Spleen (tissue), 11 donors: ENCODE measurements around the gene CDKN2AIPNL. TPM values are rescaled to one million over a fixed set of nuclear protein-coding genes. Genes with fewer than 3 reads are reported as not detected.

Experiments
- DNase-seq: peaks from one replicate; pipeline ENCODE4 v3.0.0-alpha.2; 2020
- H3K27ac ChIP-seq, 8 donors: fragments of 200-600 bp; sonication (generic) in 7 of 8; 1 replicate in 4 of 8; 2 replicates in 4 of 8; pipeline versions ENCODE4 v1.5.0 to v1.8.0; 2016 to 2021; ENCODE audit warnings: inconsistent platforms in 4 of 8, mild to moderate bottlenecking in 4 of 8, moderate library complexity in 1 of 8
- H3K27me3 ChIP-seq, 7 donors: fragments of 200-600 bp; sonication (generic) in 6 of 7; replicated peaks in 1 of 7; 1 replicate in 4 of 7; 2 replicates in 3 of 7; pipeline versions ENCODE4 v1.5.0 to v1.8.0; 2016 to 2021; ENCODE audit warnings: inconsistent platforms in 3 of 7, mild to moderate bottlenecking in 1 of 7
- H3K36me3 ChIP-seq, 6 donors: fragments of 200-600 bp; sonication (generic) in 5 of 6; 1 replicate in 4 of 6; 2 replicates in 2 of 6; pipeline versions ENCODE4 v1.5.0 to v1.8.0; 2016 to 2021; ENCODE audit warnings: inconsistent platforms in 2 of 6
- H3K4me1 ChIP-seq, 6 donors: fragments of 200-600 bp; sonication (generic) in 5 of 6; 1 replicate in 3 of 6; 2 replicates in 3 of 6; pipeline versions ENCODE4 v1.5.0 to v1.8.0; 2016 to 2021; ENCODE audit warnings: inconsistent platforms in 3 of 6
- H3K4me3 ChIP-seq, 8 donors: fragments of 200-600 bp; sonication (generic) in 7 of 8; 1 replicate in 4 of 8; 2 replicates in 4 of 8; pipeline versions ENCODE4 v1.5.0 to v1.8.0; 2016 to 2021; ENCODE audit warnings: inconsistent platforms in 4 of 8, mild to moderate bottlenecking in 4 of 8, moderate library complexity in 2 of 8
- H3K9me3 ChIP-seq, 8 donors: fragments of 200-600 bp; sonication (generic) in 7 of 8; 1 replicate in 4 of 8; 2 replicates in 4 of 8; pipeline versions ENCODE4 v1.5.0 to v1.8.0; 2016 to 2021; ENCODE audit warnings: inconsistent platforms in 4 of 8
- POLR2A ChIP-seq, 3 donors: fragments of 450-650 bp; IDR thresholded peaks; one replicate each; pipeline ENCODE4 v1.5.1; 2017; ENCODE audit warnings: antibody characterized with exemption in 3 of 3, mild to moderate bottlenecking in 1 of 3
- POLR2AphosphoS5 ChIP-seq, 3 donors: sonication (generic); formaldehyde crosslinking; IDR thresholded peaks; one replicate each; pipeline ENCODE4 v1.5.1; 2017; ENCODE audit warnings: antibody characterized with exemption in 3 of 3
- WGBS, 5 donors: extraction: QIAGEN DNeasy Blood & Tissue Kit in 3 of 5; methylation state at CpG; one replicate each; pipeline versions ENCODE4 v1.1.5 to v1.1.7; 2013 to 2018; 5-methylcytosine and 5-hydroxymethylcytosine counted together
- intact Hi-C: fragments of 100-400 bp; cut with DNase I; formaldehyde crosslinking; loops from one replicate; pipeline ENCODE4 v1.15.0; 2023; ENCODE audit warnings: low total_unique reads
- polyA plus RNA-seq, 3 donors: library from polyadenylated mRNA; stranded (reverse); fragments of 200-250 nt; gene quantifications; one replicate each; pipeline ENCODE4 v1.2.1, GENCODE V29; 2013
- total RNA-seq, 7 donors: library from RNA; depleted of rRNA in 3 of 7; stranded (reverse); fragments of >200 nt in 3 of 7; fragmentation: NEBNext Ultra II Directional in 4 of 7; extraction: Animal tissue kit (Norgen Biotek cat#: 25700) in 4 of 7; gene quantifications; one replicate each; pipeline versions ENCODE4 v1.1.0 to v1.2.1, GENCODE V29; 2016 to 2021
- TF ChIP-seq, protein P1 (sequence below), 11 experiments: fragments of 200-600 bp in 7 of 11; fragments of 450-650 bp in 4 of 11; sonication (generic) in 4 of 11; IDR thresholded peaks in 8 of 11; conservative IDR thresholded peaks in 3 of 11; 1 replicate in 7 of 11; 2 replicates in 4 of 11; pipeline versions ENCODE4 v1.4.0 to v1.8.0; 2016 to 2021; ENCODE audit warnings: antibody characterized with exemption in 11 of 11, inconsistent platforms in 4 of 11, mild to moderate bottlenecking in 1 of 11
- donor health status: healthy with polysubstance abuse.
- donor health status: DM: no; HTN: no; CAD: no; lungs with moderate emphysema.
- donor health status: DM: no; HTN: no; CAD: no.
- donor health status: Bipolar disorder and iron deficiency.
- donor health status: healthy.
- donor health status: DM: no; HTN: no; CAD: no.
- donor health status: DM: yes; HTN: yes; CAD: no.

Gene CDKN2AIPNL
- total and polyA plus RNA-seq, 10 donors: 13.1 to 42.7 (median 16.3) TPM

DNA sequence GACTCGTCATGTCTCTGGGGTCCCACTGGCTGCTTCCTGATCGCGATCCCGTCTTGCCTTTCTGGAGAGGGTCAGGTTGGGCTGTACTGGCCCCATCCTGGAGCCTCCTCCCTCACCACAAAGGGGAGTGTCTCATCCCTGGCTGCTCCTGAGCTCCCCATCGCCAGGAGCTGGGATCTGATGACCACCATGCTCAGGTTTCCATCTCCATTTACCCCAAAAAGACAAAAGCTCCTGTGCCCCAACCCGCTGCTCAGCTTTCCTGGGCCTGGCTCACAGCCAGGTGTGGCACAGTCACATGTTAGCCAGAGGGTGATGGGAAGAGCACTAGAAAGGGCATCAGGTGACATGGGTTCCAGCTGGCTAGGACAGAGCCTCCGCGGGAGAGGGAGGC lies 47.3 kb upstream of the CDKN2AIPNL start:
- H3K27me3 ChIP-seq: no peaks in the 10 kb centered on the region
- no peak overlapping the region for H3K4me3 ChIP-seq
- no peak overlapping the region for H3K27ac ChIP-seq
- DNase-seq: peak; percentile 51
- 90 to 95% (median 94%) methylated on average over 8 of the region's 8 CpGs for WGBS, 5 donors
- peaks cover 0 to 7% (median 2%) of the 10 kb centered on the region in 6 donors for H3K4me1 ChIP-seq
- intact Hi-C loops: no loop called here
- H3K36me3 ChIP-seq: no peaks in the 10 kb centered on the region
- H3K9me3 ChIP-seq: no peaks in the 10 kb centered on the region
- TF ChIP-seq POLR2AphosphoS5 (IDR thresholded peaks at IDR 0.05) (no peak), POLR2A (IDR thresholded peaks at IDR 0.05) (no peak)
- TF ChIP-seq, protein P1, sequence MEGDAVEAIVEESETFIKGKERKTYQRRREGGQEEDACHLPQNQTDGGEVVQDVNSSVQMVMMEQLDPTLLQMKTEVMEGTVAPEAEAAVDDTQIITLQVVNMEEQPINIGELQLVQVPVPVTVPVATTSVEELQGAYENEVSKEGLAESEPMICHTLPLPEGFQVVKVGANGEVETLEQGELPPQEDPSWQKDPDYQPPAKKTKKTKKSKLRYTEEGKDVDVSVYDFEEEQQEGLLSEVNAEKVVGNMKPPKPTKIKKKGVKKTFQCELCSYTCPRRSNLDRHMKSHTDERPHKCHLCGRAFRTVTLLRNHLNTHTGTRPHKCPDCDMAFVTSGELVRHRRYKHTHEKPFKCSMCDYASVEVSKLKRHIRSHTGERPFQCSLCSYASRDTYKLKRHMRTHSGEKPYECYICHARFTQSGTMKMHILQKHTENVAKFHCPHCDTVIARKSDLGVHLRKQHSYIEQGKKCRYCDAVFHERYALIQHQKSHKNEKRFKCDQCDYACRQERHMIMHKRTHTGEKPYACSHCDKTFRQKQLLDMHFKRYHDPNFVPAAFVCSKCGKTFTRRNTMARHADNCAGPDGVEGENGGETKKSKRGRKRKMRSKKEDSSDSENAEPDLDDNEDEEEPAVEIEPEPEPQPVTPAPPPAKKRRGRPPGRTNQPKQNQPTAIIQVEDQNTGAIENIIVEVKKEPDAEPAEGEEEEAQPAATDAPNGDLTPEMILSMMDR (IDR thresholded peaks at IDR 0.05 in 8 of 11, conservative IDR thresholded peaks at IDR 0.05 in 3 of 11): no peak

DNA sequence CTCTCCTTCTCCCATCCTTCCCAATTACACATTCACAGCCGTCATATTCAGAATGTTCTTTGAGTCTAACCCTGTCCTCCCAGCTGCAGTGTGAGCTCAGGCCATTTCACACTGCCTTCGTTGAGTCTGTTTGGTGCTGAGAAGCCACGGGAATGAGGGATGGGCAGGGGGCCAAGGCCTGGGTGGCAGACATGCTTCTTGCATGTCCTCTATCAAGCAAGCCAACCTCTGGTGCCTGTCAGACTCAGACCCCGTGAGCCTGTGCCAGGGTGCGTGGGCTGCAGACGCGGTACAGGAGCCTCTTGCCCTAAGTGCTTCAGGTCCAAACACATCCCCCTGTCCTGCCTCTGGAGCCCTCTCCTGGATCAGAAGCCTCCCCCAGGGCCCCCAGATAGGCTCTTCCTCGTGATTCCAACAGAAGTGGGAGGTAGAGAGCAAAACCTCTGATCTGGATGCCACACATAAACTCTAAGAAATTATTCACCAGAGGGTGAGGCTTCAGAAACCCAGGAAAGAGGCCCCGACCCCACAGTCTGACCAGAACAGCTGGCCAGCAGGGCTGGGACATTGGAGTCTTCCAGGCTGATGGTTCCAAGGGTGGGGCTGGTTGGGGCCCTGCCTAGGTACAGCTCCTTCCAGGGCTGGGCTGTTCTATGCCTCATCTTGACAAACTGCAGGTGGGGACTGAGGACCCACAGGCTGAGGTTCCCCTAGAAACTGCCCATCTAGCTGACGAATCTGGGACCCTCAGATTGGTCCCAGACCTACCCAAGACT lies 46.7 kb upstream of the CDKN2AIPNL start:
- H3K27ac ChIP-seq: no peak overlapping the region
- peak; percentile 70 for DNase-seq
- H3K4me3 ChIP-seq: no peak overlapping the region
- TF ChIP-seq, protein P1 (IDR thresholded peaks at IDR 0.05 in 8 of 11, conservative IDR thresholded peaks at IDR 0.05 in 3 of 11): no peak
- TF ChIP-seq POLR2AphosphoS5 (IDR thresholded peaks at IDR 0.05) (no peak), POLR2A (IDR thresholded peaks at IDR 0.05) (no peak)
- no peaks in the 10 kb centered on the region for H3K27me3 ChIP-seq
- 70 to 85% (median 75%) methylated on average over 5 to 10 of the region's 10 CpGs for WGBS, 5 donors
- peaks cover 0 to under 1% (median 0%) of the 10 kb centered on the region in 6 donors for H3K4me1 ChIP-seq
- no peaks in the 10 kb centered on the region for H3K9me3 ChIP-seq
- intact Hi-C loops: no loop called here
- no peaks in the 10 kb centered on the region for H3K36me3 ChIP-seq

DNA sequence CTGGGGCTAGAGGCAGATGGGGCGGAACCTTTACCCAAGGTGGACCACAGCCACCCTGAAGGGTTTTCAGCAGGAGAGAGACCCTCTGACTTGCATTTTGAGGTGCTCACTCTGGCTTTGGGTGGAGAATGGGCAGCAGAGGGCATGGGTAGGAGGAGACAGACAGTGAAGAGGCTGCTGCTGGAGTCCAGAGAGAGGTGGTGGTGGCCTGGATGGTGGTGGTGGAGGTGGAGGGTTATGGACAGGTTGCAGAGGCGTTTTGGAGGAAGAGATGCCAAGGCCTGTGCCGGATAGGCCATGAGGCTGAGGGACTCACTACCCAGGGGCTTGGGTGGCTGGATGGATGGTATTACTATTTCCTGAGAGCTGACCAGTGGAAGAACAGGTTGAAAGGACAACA lies 46.1 kb upstream of the CDKN2AIPNL start:
- Histone ChIP-seq H3K9me3 (no peaks in the 10 kb centered on the region), H3K27ac (no peak overlapping the region), H3K4me1 (no peaks in the 10 kb centered on the region), H3K27me3 (no peaks in the 10 kb centered on the region), H3K4me3 (no peak overlapping the region), H3K36me3 (no peaks in the 10 kb centered on the region)
- DNase-seq: peak; percentile 63
- intact Hi-C loops: no loop called here
- WGBS, 5 donors: 77 to 95% (median 88%) methylated on average over 3 of the region's 3 CpGs
- TF ChIP-seq POLR2AphosphoS5 (IDR thresholded peaks at IDR 0.05): no peak
- TF ChIP-seq, protein P1 (IDR thresholded peaks at IDR 0.05 in 8 of 11, conservative IDR thresholded peaks at IDR 0.05 in 3 of 11): no peak

DNA sequence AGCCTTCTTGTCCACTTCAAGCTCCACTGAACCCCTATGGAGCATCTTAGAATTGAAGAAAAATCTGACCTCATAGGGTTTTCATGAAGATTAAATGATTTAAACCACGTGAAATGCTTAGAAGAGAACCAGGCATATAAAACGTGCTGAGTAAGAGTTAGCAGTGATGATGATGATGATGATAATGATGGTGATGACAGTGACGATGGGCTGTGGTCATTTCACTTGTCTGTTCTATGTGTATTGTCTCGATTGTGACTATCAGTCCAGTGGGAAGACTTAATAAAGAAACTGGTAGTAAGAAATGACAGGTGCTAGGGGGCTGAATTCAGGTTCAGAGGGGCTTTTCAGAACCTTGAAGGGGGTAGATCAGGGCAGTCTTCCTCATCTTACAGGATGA lies 45.1 kb upstream of the CDKN2AIPNL start:
- intact Hi-C loops: no loop called here
- no peaks in the 10 kb centered on the region for H3K4me1 ChIP-seq
- H3K27ac ChIP-seq: no peak overlapping the region
- WGBS, 5 donors: 62 to 91% (median 78%) methylated on average over 4 of the region's 4 CpGs
- H3K9me3 ChIP-seq: no peaks in the 10 kb centered on the region
- DNase-seq: no peak
- TF ChIP-seq, protein P1 (IDR thresholded peaks at IDR 0.05 in 8 of 11, conservative IDR thresholded peaks at IDR 0.05 in 3 of 11): no peak
- TF ChIP-seq POLR2AphosphoS5 (IDR thresholded peaks at IDR 0.05) (no peak), POLR2A (IDR thresholded peaks at IDR 0.05) (no peak)
- no peaks in the 10 kb centered on the region for H3K36me3 ChIP-seq
- H3K27me3 ChIP-seq: no peaks in the 10 kb centered on the region
- H3K4me3 ChIP-seq: no peak overlapping the region
